Measurements from ENCODE around the gene BICD1.
A peak's percentile ranks its signal among the peaks of the same experiment; 100 is the strongest.

- peak; percentile 63 for TF ChIP-seq CTCF (IDR thresholded peaks at IDR 0.05; ENCODE audit: low read depth, low read length, poor library complexity, severe bottlenecking)
- no peak for TF ChIP-seq EZH2phosphoT487 (IDR thresholded peaks at IDR 0.05; ENCODE audit: borderline replicate concordance, low read length)
Observed at GRCh38 chr12:32312049-32312670, 205.5 kb downstream of the BICD1 start.

Measured in DOHH2 (cell line).